Fibroblast of the aortic adventitia (primary cell): ENCODE measurements around the gene KICS2. TPM values are rescaled to one million over a fixed set of nuclear protein-coding genes. Genes with fewer than 3 reads are reported as not detected.
A peak's percentile ranks its signal among the peaks of the same experiment; 100 is the strongest.

ENCODE experiments used
- DNase-seq: peaks from one replicate; pipeline ENCODE4 v3.0.0-alpha.2; 2010; ENCODE audit warnings: low read depth
- H3K4me3 ChIP-seq: 2 replicates; pipeline ENCODE4 v1.5.1; 2011; ENCODE audit warnings: low read depth, mild to moderate bottlenecking, control low read depth, low read length, moderate library complexity
- total RNA-seq: library from RNA; depleted of rRNA; stranded (reverse); fragments of >200 nt; gene quantifications from 2 replicates; pipeline ENCODE4 v1.2.3, GENCODE V29; 2012; ENCODE audit warnings: low replicate concordance
- TF ChIP-seq, protein P1 (sequence below): IDR thresholded peaks from 2 replicates; pipeline ENCODE4 v1.5.1; 2011; ENCODE audit warnings: mild to moderate bottlenecking, low read length, control low read depth, inconsistent platforms; ENCODE audit not compliant: insufficient read depth

The KICS2 gene
- total RNA-seq, 1 donor, result 9.0 TPM

DNA sequence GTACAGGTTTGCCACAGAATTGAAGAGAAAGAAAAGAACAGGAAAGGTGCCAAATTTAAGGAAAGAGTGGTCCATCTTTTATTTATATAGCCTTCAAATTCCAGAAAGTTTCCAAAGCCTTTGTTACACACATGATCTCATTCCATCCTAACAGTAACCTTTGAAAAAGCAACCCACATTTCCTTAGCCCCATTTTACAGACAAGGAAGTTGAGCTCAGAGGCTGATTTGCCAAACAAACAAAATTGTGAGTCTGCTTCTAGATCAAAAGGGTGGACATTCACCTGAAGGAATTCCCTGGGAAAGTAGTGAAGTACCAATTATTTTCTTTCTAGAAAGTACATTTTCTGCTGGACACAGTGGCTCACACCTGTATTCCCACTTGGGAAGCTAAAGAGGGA, 32.0 kb downstream of the KICS2 start:
- no peak overlapping the region for H3K4me3 ChIP-seq
- TF ChIP-seq, protein P1, sequence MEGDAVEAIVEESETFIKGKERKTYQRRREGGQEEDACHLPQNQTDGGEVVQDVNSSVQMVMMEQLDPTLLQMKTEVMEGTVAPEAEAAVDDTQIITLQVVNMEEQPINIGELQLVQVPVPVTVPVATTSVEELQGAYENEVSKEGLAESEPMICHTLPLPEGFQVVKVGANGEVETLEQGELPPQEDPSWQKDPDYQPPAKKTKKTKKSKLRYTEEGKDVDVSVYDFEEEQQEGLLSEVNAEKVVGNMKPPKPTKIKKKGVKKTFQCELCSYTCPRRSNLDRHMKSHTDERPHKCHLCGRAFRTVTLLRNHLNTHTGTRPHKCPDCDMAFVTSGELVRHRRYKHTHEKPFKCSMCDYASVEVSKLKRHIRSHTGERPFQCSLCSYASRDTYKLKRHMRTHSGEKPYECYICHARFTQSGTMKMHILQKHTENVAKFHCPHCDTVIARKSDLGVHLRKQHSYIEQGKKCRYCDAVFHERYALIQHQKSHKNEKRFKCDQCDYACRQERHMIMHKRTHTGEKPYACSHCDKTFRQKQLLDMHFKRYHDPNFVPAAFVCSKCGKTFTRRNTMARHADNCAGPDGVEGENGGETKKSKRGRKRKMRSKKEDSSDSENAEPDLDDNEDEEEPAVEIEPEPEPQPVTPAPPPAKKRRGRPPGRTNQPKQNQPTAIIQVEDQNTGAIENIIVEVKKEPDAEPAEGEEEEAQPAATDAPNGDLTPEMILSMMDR, result no peak
- no peak for DNase-seq

DNA sequence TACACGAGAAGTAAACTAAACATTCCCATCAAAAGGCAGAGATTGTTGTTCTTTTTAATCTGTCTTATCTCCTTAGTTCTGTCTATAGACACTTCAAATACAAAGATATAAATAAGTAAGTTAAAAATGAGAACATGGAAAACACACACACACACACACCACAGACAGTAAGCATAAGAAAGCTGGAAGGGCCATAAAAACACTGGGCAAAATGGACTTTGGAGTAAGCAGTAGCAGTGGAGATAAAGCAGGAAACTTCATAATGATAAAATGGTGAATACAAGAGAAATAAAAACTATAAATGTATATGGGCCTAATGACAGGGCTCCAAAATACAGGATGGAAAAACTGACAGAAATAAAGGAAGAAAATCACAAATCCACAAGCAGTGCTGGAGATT, 32.6 kb downstream of the KICS2 start:
- TF ChIP-seq, protein P1, result no peak
- H3K4me3 ChIP-seq, result no peak overlapping the region
- no peak for DNase-seq

DNA sequence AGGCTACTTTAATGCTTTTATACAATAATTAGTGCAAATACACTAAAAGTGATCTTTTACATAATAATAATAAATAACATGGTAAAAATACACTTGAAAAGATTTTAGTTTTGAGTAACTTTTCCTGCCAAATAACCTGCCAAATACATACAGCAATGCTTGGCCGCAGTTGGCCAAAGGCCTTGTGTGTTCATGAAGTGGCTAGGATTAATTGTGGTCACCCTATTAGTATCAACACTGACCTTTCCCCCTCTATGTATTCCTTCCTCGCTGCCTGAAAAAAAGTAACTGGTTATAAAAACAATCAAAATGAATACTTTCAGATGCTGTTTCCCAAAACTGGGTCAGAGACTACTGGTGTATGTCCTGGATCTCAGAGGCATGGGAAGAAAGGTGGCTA, 34.3 kb downstream of the KICS2 start:
- TF ChIP-seq, protein P1, result no peak
- no peak for DNase-seq
- H3K4me3 ChIP-seq, result no peak overlapping the region

DNA sequence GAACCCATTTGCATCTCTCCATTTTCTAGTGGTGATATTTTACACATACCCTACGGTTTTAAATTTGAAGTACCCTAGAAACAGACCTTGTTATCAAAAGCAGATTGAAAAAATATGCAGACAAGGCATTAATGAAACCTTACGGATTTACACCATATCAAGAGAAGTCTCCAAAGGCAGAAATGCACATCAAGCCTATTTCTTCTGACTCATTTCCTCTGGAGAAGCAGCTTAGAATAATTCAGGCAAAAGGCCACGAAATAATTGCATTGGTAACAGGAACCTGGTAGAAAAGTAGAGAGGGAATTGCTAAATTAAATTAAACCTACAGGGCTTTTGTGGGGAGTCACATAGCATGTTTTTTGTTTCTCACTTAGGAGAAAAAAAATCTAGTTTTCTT, 34.7 kb downstream of the KICS2 start:
- peak; percentile 73 for DNase-seq
- no peak overlapping the region for H3K4me3 ChIP-seq

DNA sequence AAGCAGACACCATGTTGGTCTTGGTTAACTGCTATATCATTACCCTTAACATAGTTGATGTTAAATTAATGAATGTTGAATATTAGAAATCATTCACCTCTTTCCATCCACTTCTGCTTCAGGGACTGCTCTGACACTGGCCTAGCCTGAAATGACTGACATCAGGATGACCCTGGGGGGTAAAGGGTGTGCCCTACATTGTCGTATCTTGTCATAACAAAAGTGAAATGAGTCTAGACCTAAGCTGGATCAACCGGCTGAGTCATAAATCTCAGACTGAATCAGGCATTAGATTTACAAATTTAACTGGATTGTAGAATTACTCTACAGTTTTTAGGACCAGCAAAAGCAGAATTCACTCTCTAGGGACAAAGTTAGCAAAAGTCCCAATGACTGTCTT, 35.3 kb downstream of the KICS2 start:
- peak; percentile 52 for DNase-seq
- TF ChIP-seq, protein P1, result no peak
- no peak overlapping the region for H3K4me3 ChIP-seq

More for the DNA sequence above, 34.7 kb downstream of the KICS2 start:
- TF ChIP-seq, protein P1, result no peak

DNA sequence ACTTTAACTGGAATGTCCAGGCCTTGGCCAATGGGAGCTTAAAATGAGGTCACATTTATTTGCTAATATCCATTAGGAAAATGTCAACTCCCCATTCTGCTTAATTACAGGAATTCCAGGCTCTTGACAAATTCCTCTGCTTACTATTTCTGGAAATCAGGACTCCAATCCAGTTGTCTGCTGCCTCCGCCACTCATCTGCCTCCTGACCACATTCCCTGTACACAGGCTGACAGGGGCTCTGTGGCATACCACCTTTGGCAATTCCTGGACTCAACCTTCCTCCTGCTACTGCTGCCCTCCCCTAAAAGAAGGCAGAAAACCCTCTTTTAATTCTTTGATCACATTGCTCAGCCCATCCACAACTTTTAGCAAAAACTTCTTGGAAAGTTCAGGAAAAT, 37.9 kb downstream of the KICS2 start:
- TF ChIP-seq, protein P1, result no peak
- H3K4me3 ChIP-seq, result no peak overlapping the region
- no peak for DNase-seq
